ENCODE results near the gene PPP4R3A. TPM values are rescaled to one million over a fixed set of nuclear protein-coding genes. Genes with fewer than 3 reads are reported as not detected.

The PPP4R3A gene
- total RNA-seq, 2 experiments from 2014 or later: 84.7 to 119 TPM

- no peak for TF ChIP-seq CTCF (conservative IDR thresholded peaks at IDR 0.05; ENCODE audit: low read length)
- TF ChIP-seq EZH2phosphoT487 (IDR thresholded peaks at IDR 0.05; ENCODE audit: borderline replicate concordance, low read depth, low read length): no peak
- Histone ChIP-seq H3K4me2 (ENCODE audit: low read length) (no peak overlapping the region), H2AFZ (ENCODE audit: low read length) (no peak overlapping the region), H3K9me3 (ENCODE audit: low read length) (no peaks in the 10 kb centered on the region), H4K20me1 (ENCODE audit: insufficient read depth, low read length) (no peaks in the 10 kb centered on the region), H3K9me2 (ENCODE audit: insufficient read depth, low read length) (no peaks in the 10 kb centered on the region), H3K4me3 (ENCODE audit: low read depth, low read length, poor library complexity, severe bottlenecking) (no peak overlapping the region), H3K79me2 (ENCODE audit: insufficient read depth, low read depth, low read length) (no peaks in the 10 kb centered on the region), H3K4me1 (ENCODE audit: insufficient read depth, low read length, poor library complexity, severe bottlenecking) (no peaks in the 10 kb centered on the region), H3K36me3 (ENCODE audit: insufficient read depth, low read length) (no peaks in the 10 kb centered on the region), H3K27ac (ENCODE audit: low read depth, low read length, poor library complexity, severe bottlenecking) (no peak overlapping the region)
- no peak for DNase-seq (ENCODE audit: low spot score)
- POLR2A ChIA-PET: no interaction called here
- BruUV-seq (replicated peaks): no TSS peak
- CTCF ChIA-PET (ENCODE audit: unreplicated experiment): no interaction called here
- intact Hi-C loops (cut with micrococcal nuclease; ENCODE audit: unreplicated experiment): no loop called here
These were observed 44.6 kb upstream of the PPP4R3A start for GRCh38 chr14:91554535-91555332.

- Histone ChIP-seq H3K4me3 (ENCODE audit: low read depth, low read length, poor library complexity, severe bottlenecking) (no peak overlapping the region), H4K20me1 (ENCODE audit: insufficient read depth, low read length) (no peaks in the 10 kb centered on the region), H3K4me2 (ENCODE audit: low read length) (no peak overlapping the region), H3K36me3 (ENCODE audit: insufficient read depth, low read length) (no peaks in the 10 kb centered on the region), H2AFZ (ENCODE audit: low read length) (no peak overlapping the region), H3K79me2 (ENCODE audit: insufficient read depth, low read depth, low read length) (no peaks in the 10 kb centered on the region), H3K9me3 (ENCODE audit: low read length) (no peaks in the 10 kb centered on the region), H3K27ac (ENCODE audit: low read depth, low read length, poor library complexity, severe bottlenecking) (no peak overlapping the region), H3K4me1 (ENCODE audit: insufficient read depth, low read length, poor library complexity, severe bottlenecking) (no peaks in the 10 kb centered on the region), H3K9me2 (ENCODE audit: insufficient read depth, low read length) (no peaks in the 10 kb centered on the region)
- TF ChIP-seq EZH2phosphoT487 (IDR thresholded peaks at IDR 0.05; ENCODE audit: borderline replicate concordance, low read depth, low read length) (no peak), CTCF (conservative IDR thresholded peaks at IDR 0.05; ENCODE audit: low read length) (no peak)
- DNase-seq (ENCODE audit: low spot score): no peak
- intact Hi-C loops (cut with micrococcal nuclease; ENCODE audit: unreplicated experiment): no loop called here
- CTCF ChIA-PET (ENCODE audit: unreplicated experiment): no interaction called here
- BruUV-seq (replicated peaks): no TSS peak
- POLR2A ChIA-PET: no interaction called here
These were observed 38.0 kb upstream of the PPP4R3A start for GRCh38 chr14:91548108-91548507.

GRCh38 chr14:91545946-91546716 is 36.0 kb upstream of the PPP4R3A start:
- intact Hi-C loops (cut with micrococcal nuclease; ENCODE audit: unreplicated experiment): no loop called here
- no peaks in the 10 kb centered on the region for H3K9me2 ChIP-seq (ENCODE audit: insufficient read depth, low read length)
- no TSS peak for BruUV-seq (replicated peaks)
- H3K27ac ChIP-seq (ENCODE audit: low read depth, low read length, poor library complexity, severe bottlenecking): no peak overlapping the region
- POLR2A ChIA-PET: no interaction called here
- TF ChIP-seq EZH2phosphoT487 (IDR thresholded peaks at IDR 0.05; ENCODE audit: borderline replicate concordance, low read depth, low read length): no peak
- no peak for TF ChIP-seq CTCF (conservative IDR thresholded peaks at IDR 0.05; ENCODE audit: low read length)
- H3K36me3 ChIP-seq (ENCODE audit: insufficient read depth, low read length): no peaks in the 10 kb centered on the region
- H3K4me1 ChIP-seq (ENCODE audit: insufficient read depth, low read length, poor library complexity, severe bottlenecking): no peaks in the 10 kb centered on the region
- no peak for DNase-seq (ENCODE audit: low spot score)
- no peaks in the 10 kb centered on the region for H4K20me1 ChIP-seq (ENCODE audit: insufficient read depth, low read length)
- H3K4me3 ChIP-seq (ENCODE audit: low read depth, low read length, poor library complexity, severe bottlenecking): no peak overlapping the region
- H2AFZ ChIP-seq (ENCODE audit: low read length): no peak overlapping the region
- H3K4me2 ChIP-seq (ENCODE audit: low read length): no peak overlapping the region
- H3K79me2 ChIP-seq (ENCODE audit: insufficient read depth, low read depth, low read length): no peaks in the 10 kb centered on the region
- CTCF ChIA-PET (ENCODE audit: unreplicated experiment): no interaction called here
- peaks cover 7% of the 10 kb centered on the region; the same call in 1 of the 2 replicates for H3K9me3 ChIP-seq (ENCODE audit: low read length)

All from OCI-LY7 (cell line).